ENCODE data around the gene GALNT2. TPM values are rescaled to one million over a fixed set of nuclear protein-coding genes. Genes with fewer than 3 reads are reported as not detected.

The GALNT2 gene
- total and polyA plus RNA-seq, 10 of the 15 experiments (the other 5 are each of a cell fraction or from before 2014, with no cell fraction given), result 0.52 to 27.7 (median 16.3) TPM

- BruUV-seq (replicated peaks), result no TSS peak
- no peaks in the 10 kb centered on the region for H3K27me3 ChIP-seq (replicated peaks in 1 of 2; ENCODE audit: control insufficient read depth in 2 of 2, insufficient read depth in 2 of 2, low read length in 1 of 2)
- H3K27ac ChIP-seq (ENCODE audit: control insufficient read depth, insufficient read depth), result no peak overlapping the region
- POLR2A ChIA-PET, result no interaction called here
- H3K4me3 ChIP-seq, result no peak overlapping the region
- no peak for ATAC-seq
- no peaks in the 10 kb centered on the region for H3K36me3 ChIP-seq (ENCODE audit: control insufficient read depth in 2 of 2, insufficient read depth in 2 of 2, low read length in 1 of 2)
- no peaks in the 10 kb centered on the region for H3K4me1 ChIP-seq (ENCODE audit: control insufficient read depth, insufficient read depth, low read length)
- no peaks in the 10 kb centered on the region for H3K79me2 ChIP-seq (ENCODE audit: control insufficient read depth, insufficient read depth, low read length)
- intact Hi-C loops (cut with micrococcal nuclease; ENCODE audit: unreplicated experiment) (loop anchor here (10.0 kb wide), 1 partner anchor 1058 kb away; no protein-coding TSS in a partner anchor), in situ Hi-C loops (cut with MboI) (loop anchor here (5.0 kb wide), 2 partner anchors 600 to 650 kb away; no protein-coding TSS in a partner anchor)
- no peaks in the 10 kb centered on the region for H3K9me3 ChIP-seq (replicated peaks; ENCODE audit: control insufficient read depth, insufficient read depth, low read length)
- H4K20me1 ChIP-seq (ENCODE audit: control insufficient read depth, insufficient read depth), result no peaks in the 10 kb centered on the region
- FAIRE-seq, result no peak
- RAD21 ChIA-PET (ENCODE audit: unreplicated experiment), result no interaction called here
- CTCF ChIA-PET, result interaction anchor here (1.5 to 1.6 kb wide), 3 partner anchors 29 to 1054 kb away, joined by 4 to 8 read pairs (median 5); no protein-coding TSS in a partner anchor
- 30% methylated on average over 3 of the region's 3 CpGs for WGBS (ENCODE audit: insufficient coverage, insufficient replicate concordance, low lambda C conversion rate, missing lambda C conversion rate)
- H3K9ac ChIP-seq (ENCODE audit: control insufficient read depth, insufficient read depth, low read length), result no peak overlapping the region
- SMC1A ChIA-PET (ENCODE audit: uncharacterized antibody, unreplicated experiment), result no interaction called here
- no peak for DNase-seq (ENCODE audit: low read depth, low spot score)
- no peak overlapping the region for H2AFZ ChIP-seq (ENCODE audit: control insufficient read depth, low read depth, low read length)
- TF ChIP-seq, protein P1, sequence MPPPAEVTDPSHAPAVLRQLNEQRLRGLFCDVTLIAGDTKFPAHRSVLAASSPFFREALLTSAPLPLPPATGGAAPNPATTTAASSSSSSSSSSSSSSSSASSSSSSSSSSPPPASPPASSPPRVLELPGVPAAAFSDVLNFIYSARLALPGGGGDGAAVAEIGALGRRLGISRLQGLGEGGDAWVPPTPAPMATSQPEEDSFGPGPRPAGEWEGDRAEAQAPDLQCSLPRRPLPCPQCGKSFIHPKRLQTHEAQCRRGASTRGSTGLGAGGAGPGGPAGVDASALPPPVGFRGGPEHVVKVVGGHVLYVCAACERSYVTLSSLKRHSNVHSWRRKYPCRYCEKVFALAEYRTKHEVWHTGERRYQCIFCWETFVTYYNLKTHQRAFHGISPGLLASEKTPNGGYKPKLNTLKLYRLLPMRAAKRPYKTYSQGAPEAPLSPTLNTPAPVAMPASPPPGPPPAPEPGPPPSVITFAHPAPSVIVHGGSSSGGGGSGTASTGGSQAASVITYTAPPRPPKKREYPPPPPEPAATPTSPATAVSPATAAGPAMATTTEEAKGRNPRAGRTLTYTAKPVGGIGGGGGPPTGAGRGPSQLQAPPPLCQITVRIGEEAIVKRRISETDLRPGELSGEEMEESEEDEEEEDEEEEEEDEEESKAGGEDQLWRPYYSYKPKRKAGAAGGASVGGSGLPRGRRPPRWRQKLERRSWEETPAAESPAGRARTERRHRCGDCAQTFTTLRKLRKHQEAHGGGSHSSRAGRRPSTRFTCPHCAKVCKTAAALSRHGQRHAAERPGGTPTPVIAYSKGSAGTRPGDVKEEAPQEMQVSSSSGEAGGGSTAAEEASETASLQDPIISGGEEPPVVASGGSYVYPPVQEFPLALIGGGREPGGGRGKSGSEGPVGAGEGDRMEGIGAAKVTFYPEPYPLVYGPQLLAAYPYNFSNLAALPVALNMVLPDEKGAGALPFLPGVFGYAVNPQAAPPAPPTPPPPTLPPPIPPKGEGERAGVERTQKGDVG (CRISPR knock-in tag; IDR thresholded peaks at IDR 0.05), result no peak
- TF ChIP-seq, protein P2, sequence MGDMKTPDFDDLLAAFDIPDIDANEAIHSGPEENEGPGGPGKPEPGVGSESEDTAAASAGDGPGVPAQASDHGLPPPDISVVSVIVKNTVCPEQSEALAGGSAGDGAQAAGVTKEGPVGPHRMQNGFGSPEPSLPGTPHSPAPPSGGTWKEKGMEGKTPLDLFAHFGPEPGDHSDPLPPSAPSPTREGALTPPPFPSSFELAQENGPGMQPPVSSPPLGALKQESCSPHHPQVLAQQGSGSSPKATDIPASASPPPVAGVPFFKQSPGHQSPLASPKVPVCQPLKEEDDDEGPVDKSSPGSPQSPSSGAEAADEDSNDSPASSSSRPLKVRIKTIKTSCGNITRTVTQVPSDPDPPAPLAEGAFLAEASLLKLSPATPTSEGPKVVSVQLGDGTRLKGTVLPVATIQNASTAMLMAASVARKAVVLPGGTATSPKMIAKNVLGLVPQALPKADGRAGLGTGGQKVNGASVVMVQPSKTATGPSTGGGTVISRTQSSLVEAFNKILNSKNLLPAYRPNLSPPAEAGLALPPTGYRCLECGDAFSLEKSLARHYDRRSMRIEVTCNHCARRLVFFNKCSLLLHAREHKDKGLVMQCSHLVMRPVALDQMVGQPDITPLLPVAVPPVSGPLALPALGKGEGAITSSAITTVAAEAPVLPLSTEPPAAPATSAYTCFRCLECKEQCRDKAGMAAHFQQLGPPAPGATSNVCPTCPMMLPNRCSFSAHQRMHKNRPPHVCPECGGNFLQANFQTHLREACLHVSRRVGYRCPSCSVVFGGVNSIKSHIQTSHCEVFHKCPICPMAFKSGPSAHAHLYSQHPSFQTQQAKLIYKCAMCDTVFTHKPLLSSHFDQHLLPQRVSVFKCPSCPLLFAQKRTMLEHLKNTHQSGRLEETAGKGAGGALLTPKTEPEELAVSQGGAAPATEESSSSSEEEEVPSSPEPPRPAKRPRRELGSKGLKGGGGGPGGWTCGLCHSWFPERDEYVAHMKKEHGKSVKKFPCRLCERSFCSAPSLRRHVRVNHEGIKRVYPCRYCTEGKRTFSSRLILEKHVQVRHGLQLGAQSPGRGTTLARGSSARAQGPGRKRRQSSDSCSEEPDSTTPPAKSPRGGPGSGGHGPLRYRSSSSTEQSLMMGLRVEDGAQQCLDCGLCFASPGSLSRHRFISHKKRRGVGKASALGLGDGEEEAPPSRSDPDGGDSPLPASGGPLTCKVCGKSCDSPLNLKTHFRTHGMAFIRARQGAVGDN (IDR thresholded peaks at IDR 0.05), result no peak
- no peak for TF ChIP-seq ZNF217 (IDR thresholded peaks at IDR 0.05)
- no peak for TF ChIP-seq STAT3 (IDR thresholded peaks at IDR 0.05; ENCODE audit: low read depth, low read length)
- no peak for TF ChIP-seq SKIL (IDR thresholded peaks at IDR 0.05; ENCODE audit: low read depth, poor library complexity, severe bottlenecking)
- no peak for TF ChIP-seq CBX5 (IDR thresholded peaks at IDR 0.05; ENCODE audit: low read depth)
- H3K4me2 ChIP-seq (ENCODE audit: control insufficient read depth, insufficient read depth), result no peak overlapping the region
These were observed 245.6 kb downstream of the GALNT2 start for GRCh38 chr1:230312676-230313075.
